H1 (cell line): Measurements from ENCODE around the gene MMS19.

Experiments
- CHD2 ChIP-seq: IDR thresholded peaks from 2 replicates; pipeline ENCODE4 v1.6.1; 2012; ENCODE audit warnings: low read length, improper control_type of control experiment
- EZH2 ChIP-seq: fragments of 200-600 bp; sonication (generic); IDR thresholded peaks from 2 replicates; pipeline ENCODE4 v1.7.1; 2012; ENCODE audit warnings: low read depth, mild to moderate bottlenecking, moderate library complexity, low read length, inconsistent platforms; ENCODE audit not compliant: severe bottlenecking
- RFX5 ChIP-seq: IDR thresholded peaks from 2 replicates; pipeline ENCODE4 v1.6.1; 2011; ENCODE audit warnings: low read depth, low read length, improper control_type of control experiment, borderline replicate concordance
- TF ChIP-seq, protein P1 (sequence below), 3 experiments: IDR thresholded peaks; 1 replicate in 2 of 3; 2 replicates in 1 of 3; pipeline versions ENCODE4 v1.5.1 to v1.6.1; 2011; ENCODE audit warnings: low read length in 3 of 3, mild to moderate bottlenecking in 3 of 3, inconsistent platforms in 2 of 3, low read depth in 1 of 3, moderate library complexity in 1 of 3; ENCODE audit not compliant: insufficient read depth in 1 of 3; ENCODE audit errors: control extremely low read depth in 1 of 3

DNA sequence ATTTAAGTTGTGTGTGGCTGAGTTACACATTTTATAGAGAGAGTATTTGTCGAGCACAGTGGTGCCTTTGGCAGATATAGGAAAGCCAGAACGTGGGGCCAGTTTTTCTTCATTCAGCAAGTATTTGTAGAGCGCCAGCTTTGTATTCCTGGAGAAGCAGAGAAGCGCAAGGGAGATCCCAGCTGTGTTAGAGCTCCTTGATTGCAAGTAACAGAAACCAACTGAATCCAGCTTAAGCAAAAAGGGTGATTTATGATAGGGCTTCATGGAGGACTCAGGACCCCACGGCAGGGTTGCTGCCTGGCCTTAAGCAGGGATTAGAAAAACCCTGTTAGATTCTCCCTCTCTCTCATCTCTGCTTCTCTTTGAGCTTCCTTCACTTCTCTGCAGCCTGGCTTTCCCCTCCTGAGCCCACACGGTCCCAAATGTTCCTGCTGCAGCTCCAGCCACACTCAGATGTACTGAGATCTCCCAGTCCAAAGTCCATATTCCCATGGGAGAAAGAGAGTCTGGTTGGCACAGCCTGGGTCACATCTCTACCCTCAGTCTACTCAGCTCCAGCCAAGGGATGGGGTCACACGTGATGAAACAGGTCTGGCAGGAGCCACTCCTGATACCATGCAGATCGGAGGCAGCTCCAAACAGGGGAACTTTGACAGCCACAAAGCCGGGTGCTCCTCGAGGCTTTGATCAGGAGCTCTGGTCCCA lies 17.2 kb upstream of the MMS19 start:
- TF ChIP-seq CHD2 (no peak), RFX5 (no peak), EZH2 (no peak)
- TF ChIP-seq, protein P1, sequence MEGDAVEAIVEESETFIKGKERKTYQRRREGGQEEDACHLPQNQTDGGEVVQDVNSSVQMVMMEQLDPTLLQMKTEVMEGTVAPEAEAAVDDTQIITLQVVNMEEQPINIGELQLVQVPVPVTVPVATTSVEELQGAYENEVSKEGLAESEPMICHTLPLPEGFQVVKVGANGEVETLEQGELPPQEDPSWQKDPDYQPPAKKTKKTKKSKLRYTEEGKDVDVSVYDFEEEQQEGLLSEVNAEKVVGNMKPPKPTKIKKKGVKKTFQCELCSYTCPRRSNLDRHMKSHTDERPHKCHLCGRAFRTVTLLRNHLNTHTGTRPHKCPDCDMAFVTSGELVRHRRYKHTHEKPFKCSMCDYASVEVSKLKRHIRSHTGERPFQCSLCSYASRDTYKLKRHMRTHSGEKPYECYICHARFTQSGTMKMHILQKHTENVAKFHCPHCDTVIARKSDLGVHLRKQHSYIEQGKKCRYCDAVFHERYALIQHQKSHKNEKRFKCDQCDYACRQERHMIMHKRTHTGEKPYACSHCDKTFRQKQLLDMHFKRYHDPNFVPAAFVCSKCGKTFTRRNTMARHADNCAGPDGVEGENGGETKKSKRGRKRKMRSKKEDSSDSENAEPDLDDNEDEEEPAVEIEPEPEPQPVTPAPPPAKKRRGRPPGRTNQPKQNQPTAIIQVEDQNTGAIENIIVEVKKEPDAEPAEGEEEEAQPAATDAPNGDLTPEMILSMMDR (IDR thresholded peaks at IDR 0.05; ENCODE audit: control extremely low read depth in 1 of 3, insufficient read depth in 1 of 3, low read depth in 1 of 3, low read length in 3 of 3): no peak
